HG03571 (cell line): ENCODE data around the gene UBAP1.
"Not testable (repeated sequence)": the region's sequence is repeated elsewhere in the genome, so short reads cannot be mapped to it uniquely, and the experiment has no call there.

Experiments
- ATAC-seq: cut with Tn5 transposase; IDR thresholded peaks from one replicate; pipeline ENCODE4 v1.9.1; 2021; ENCODE audit not compliant: unreplicated experiment

Gene UBAP1

GRCh38 chr9:34178436-34179212 is at the start of gene UBAP1:
Gene UBAP1, plus strand, starts transcription at chr9:34179043. Its CDS starts 41,872 bp downstream, at chr9:34220915.
- ATAC-seq = peak; percentile 94

GRCh38 chr9:34131571-34131970 is 47.3 kb upstream of the UBAP1 start:
- ATAC-seq = no peak

- no peak for ATAC-seq
Measured at GRCh38 chr9:34133436-34133949, 45.4 kb upstream of the UBAP1 start.

GRCh38 chr9:34134521-34134920 is 44.3 kb upstream of the UBAP1 start:
- ATAC-seq = no peak

GRCh38 chr9:34138644-34139043 is 40.2 kb upstream of the UBAP1 start:
- ATAC-seq = not testable (repeated sequence)

DNA sequence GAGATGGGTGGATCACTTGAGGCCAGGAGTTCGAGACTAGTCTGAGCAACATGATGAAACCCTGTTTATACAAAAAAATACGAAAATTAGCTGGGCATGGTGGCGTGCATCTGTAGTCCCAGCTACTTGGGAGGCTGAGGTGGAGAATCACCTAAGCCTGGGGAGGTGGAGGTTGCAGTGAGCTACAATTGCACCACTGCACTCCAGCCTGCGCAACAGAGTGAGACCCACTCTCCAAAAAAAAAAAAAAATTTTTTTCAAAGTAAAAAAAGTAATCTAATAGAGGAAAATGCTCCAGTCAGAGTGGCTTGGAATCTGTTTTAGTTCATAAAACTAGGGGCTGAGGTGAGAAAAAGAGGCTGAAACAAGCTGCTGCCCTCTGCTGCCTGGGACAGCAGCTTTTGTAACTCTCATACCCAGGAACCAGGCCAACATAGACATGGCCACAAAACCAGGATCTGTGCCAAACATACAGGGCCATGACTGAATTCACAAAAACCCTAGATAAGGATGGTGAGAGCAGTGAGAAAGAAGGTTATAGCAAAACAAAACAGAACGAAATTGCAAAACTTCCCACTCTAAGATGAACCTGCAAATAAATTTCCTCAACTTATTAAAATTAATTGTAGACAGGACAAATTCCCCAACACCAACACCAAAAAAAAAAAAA is 39.2 kb upstream of the UBAP1 start:
- no peak for ATAC-seq

- ATAC-seq = no peak
Measured at GRCh38 chr9:34140853-34141252, 38.0 kb upstream of the UBAP1 start.

DNA sequence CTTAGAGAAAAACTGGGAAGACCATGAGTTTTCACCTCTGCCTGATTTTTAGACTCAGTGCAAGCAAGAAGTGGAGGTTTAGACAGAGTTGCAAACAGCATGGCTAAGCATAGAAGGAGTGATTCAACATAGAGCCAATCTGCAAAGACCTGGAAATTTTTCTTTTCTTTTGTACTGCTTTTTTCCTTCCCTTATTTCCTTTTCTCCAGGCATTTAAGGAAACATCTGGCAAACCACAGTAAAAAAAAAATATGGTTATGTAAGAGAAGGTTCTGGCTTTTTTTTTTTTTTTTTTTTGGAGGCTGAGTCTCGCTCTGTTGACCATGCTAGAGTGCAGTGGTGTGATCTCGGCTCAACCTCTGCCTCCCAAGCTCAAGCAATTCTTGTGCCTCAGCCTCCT is 35.7 kb upstream of the UBAP1 start:
- ATAC-seq = no peak

- ATAC-seq = no peak
Measured at GRCh38 chr9:34145165-34145564, 33.7 kb upstream of the UBAP1 start.

DNA sequence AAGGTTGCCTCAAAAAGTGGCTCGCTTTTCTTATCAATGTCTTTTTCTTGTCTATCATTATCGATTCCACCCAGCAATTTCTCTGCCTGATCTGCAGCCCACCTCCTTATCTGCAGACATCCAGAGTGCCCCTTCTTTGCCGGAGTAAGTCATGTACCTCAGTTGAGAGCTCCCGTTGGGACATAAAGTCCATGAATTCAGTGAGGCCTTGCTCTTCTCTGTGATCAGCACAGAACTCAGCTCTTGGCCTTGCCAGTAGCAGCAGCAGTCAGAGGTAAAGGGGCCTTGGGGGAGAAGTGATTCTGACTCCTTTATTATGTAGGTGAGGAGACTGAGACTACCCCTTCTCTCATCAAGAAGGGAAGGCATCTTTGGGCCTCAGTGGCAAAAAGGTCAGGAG is 27.4 kb upstream of the UBAP1 start:
- no peak for ATAC-seq

DNA sequence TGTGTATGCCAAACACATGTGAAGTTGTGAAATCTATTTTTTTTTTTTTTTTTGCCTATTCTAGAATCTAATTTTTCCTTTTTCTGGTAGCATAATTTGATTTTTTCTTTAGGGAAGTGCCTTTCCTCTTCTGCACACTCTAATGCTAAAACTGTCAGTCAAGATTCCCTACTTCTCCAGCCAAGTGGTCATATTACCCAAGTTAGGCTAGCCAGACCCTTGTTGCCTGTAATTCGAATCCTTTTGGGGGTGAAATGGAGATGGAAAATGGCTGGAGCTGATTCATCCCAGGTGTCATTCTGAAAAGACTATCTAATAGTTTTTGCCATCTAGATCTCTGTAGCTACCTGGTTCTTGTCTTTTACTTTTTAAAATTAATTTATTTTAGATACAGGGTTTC is 24.8 kb upstream of the UBAP1 start:
- no peak for ATAC-seq

DNA sequence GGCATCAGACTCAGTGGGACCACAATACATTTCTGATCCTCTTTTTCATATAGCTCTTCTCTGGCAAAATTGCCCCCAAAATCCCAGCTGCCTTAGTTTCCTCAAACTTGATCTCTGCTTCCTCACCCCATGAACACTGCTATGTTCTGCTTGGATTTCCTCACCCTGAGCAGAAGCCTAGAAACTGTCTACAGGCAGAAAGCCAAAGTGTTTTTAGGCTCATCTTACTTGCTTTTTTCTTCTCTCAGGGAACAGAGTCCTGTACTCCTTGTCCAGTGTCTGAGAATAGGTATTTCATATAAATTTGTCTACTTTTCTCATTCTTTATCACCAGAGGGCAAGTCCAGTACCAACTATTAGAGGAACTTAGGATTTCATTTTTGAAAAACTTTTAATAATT is 21.5 kb upstream of the UBAP1 start:
- ATAC-seq = no peak

DNA sequence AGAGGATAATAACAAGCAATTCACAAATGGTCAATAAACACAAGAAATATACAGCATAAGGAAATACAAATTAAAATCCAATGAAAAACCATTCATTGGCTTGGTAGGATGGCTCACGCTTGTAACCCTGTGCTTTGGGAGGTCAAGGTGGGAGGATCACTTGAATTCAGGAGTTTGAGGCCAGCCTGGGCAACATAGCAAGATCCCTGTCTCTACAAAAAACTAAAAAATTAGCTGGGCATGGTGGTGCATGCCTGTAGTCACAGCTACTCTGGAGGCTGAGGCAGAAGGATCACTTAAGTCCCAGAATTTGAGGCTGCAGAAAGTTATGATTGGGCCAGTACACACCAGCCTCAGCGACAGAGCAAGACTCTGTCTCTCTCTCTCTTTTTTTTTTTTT is 20.9 kb upstream of the UBAP1 start:
- no peak for ATAC-seq

DNA sequence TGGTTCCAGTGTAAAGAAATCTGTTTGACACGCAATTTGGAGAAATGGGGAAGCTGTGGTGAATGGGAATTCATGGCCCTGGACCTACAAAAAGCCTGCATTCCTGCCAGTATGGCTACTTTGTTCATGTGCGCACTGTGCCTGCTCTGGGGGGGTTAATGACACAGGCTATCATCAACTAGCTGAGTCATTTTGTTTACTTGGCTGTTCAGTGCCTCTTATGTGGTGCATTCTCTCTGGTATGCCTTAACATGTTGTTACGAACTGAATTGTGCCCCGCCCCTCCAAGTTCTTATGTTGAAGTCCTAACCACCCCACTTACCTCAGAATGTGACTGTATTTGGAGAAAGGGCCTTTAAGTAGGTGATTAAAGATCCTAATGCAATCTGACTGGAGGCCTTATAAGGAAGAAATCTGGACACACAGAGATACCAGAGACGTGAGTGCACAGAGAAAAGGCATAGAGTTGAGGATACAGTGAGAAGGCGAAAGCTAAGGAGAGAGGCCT is 20.4 kb upstream of the UBAP1 start:
- ATAC-seq = no peak

DNA sequence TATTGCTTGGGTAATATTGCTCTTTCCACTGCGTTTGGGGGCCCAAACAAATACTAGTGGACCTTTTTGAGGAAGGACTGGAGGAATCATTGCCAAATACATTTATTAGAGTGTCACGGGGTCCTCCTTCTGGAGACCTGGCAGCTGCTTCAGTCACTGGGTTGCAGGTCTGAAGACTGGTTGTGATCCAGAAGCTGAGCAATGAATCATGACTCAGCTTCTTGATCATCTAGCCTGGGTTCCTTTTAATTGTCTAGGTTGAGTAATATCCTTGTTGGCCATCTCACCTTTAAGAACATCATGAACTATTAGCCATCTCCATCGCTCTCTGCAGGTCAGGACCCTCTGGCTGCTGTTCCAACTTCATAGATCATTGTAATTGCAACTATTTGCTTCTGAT is 15.4 kb upstream of the UBAP1 start:
- no peak for ATAC-seq

DNA sequence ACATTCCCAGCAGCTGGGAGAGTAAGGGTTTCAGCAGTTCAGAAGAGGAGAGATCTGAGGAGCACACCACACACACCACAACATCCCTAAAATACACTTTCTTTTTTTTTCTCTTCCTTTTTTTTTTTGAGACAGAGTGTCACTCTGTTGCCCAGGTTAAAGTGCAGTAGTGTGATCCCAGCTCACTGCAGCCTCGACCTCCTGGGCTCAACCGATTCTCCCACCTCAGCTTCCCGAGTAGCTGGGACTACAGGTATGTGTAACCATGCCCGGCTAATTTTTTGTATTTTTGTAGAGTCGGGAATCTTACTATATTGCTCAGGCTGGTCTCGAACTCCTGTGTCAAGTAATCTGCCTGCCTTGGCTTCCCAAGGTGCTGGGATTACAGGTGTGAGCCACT is 9.7 kb upstream of the UBAP1 start:
- ATAC-seq = no peak

DNA sequence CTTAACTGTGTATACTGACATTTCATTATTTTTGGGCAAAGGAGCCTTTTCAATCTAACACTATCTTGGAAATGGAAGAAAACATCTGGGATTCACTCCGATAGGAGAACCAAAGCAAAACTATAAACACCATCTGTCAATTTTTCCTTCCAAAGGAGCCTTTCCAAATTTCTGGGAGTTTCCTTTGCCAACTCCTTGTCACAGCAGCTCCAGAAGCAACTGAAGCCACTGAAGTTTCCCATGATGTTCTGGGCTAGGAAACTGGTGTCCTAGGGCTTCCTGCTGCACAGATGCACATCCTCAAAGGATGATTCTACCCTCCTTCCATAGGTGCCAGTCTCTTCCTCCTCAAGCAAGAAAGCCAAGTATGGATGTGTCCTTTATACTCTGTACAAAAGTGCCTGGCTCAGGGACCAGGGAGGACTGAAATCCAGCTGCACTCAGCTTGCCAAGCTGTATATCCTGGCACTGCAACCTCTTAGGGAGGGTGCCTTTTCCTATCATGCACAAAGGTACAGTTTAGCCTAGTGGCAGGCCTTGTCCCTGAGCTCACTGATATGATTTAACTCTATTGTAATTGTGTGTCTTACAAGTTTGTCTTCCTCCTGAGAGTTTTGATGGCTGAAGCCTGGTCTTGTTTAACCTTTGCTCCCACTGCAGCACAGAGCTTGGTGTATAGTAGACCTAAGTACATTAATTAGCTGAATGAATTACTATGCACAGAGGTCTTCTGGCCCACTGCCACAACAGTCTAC is 8.4 kb upstream of the UBAP1 start:
- no peak for ATAC-seq

DNA sequence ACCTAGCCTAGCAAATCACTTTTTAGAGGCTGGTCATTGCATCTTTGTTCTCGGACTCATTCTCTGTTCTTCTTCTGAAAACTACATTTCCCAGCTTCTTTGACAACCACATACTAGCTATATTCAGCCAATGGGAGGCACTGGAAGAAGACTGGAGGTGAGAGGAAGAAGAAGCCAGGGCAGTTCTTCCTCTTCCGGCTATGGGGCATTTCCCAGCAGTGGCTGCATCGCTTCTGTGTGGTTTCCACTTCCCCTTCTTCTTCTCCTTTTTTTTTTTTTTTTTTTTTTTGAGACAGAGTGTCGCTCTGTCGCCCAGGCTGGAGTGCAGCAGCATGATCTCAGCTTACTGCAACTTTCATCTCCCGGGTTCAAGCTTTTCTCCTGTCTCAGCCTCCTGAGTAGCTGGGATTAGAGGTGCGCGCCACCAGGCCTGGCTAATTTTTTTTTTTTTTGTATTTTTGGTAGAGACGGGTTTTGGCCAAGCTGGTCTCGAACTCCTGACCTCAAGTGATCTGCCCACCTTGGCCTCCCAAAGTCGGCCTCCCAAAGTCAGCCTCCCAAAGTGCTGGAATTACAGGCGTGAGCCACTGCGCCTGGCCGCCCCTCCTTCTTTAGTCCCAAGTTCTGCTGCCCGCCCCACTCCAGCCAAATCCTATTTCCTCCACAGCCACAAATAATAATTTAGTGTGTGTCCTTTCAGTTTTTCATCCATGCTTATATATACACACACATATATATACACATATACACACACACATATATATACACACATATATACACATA is 6.9 kb upstream of the UBAP1 start:
- no peak for ATAC-seq

GRCh38 chr9:34176089-34176488 is 2.8 kb upstream of the UBAP1 start:
- no peak for ATAC-seq

DNA sequence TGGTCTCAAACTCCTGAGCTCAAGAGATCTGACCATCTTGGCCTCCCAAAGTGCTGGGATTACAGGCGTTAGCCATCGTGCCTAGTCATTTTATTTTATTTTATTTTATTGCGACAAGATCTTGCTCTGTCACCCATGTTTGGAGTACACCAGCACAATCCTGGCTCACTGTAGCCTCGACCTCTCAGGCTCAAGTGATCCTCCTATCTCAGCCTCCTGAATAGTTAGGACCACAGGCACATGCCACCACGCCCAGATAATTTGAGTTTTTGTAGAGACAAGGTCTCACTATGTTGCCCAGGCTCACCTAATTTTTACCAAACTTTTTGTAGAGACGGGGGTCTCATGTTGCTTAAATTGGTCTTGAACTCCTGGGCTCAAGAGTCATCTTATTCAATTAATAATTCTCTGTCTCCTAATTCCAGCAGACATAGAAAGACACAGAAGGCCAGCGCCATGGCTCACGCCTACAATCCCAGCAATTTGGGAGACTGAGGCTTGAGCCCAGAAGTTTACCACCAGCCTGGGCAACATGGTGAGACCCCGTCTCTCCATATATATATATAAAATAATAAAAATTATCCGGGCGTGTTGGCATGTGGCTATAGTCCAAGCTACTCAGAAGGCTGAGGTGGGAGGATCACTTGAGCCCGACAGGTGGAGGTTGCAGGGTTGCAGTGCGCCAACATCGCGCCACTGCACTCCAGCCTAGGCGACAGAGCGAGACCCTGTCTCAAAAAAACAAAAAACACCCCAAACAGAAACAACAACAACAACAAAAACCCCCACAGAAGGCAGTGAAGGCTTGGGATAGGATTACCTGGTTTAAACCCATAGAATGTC is 1.0 kb upstream of the UBAP1 start:
- ATAC-seq = no peak
